Right lobe of liver (tissue), 6 donors: ENCODE results near the gene ITPR2. TPM values are rescaled to one million over a fixed set of nuclear protein-coding genes. Genes with fewer than 3 reads are reported as not detected.

ENCODE experiments used
- ATAC-seq, 4 donors: fragments of 200-7000 bp; cut with Tn5 transposase; one replicate each; pipeline ENCODE4 v1.9.1; 2020; ENCODE audit warnings: mild to moderate bottlenecking in 4 of 4, moderate library complexity in 4 of 4
- DNase-seq, 3 donors: peaks; one replicate each; pipeline ENCODE4 v3.0.0-alpha.2; 2020
- H3K27ac ChIP-seq, 3 donors: fragments of 200-600 bp; one replicate each; pipeline ENCODE4 v1.8.0; 2022
- H3K27me3 ChIP-seq, 2 donors: fragments of 200-600 bp; one replicate each; pipeline ENCODE4 v1.8.0; 2022
- H3K36me3 ChIP-seq, 4 donors: fragments of 200-600 bp; sonication (generic) in 1 of 4; one replicate each; pipeline versions ENCODE4 v1.5.1 to v1.8.0; 2017 to 2022; ENCODE audit warnings: control low read depth in 1 of 4
- H3K4me1 ChIP-seq, 4 donors: fragments of 200-600 bp; sonication (generic) in 1 of 4; one replicate each; pipeline versions ENCODE4 v1.5.1 to v1.8.0; 2017 to 2022; ENCODE audit warnings: control low read depth in 1 of 4
- H3K4me3 ChIP-seq, 3 donors: fragments of 200-600 bp; one replicate each; pipeline ENCODE4 v1.8.0; 2022
- H3K9me3 ChIP-seq, 4 donors: fragments of 200-600 bp; sonication (generic) in 1 of 4; one replicate each; pipeline versions ENCODE4 v1.5.1 to v1.8.0; 2017 to 2022; ENCODE audit warnings: control low read depth in 1 of 4
- POLR2A ChIP-seq: fragments of 450-650 bp; IDR thresholded peaks from one replicate; pipeline ENCODE4 v1.6.1; 2017; ENCODE audit warnings: antibody characterized with exemption, mild to moderate bottlenecking
- WGBS: methylation state at CpG from one replicate; pipeline ENCODE4 v1.1.6; 2018; ENCODE audit warnings: low coverage, low lambda C conversion rate; ENCODE audit not compliant: insufficient coverage; ENCODE audit errors: missing lambda C conversion rate; 5-methylcytosine and 5-hydroxymethylcytosine counted together
- intact Hi-C, 2 donors: fragments of 100-400 bp; cut with DNase I; formaldehyde crosslinking; loops; one replicate each; pipeline versions ENCODE4 v1.11.2 to v1.14.1; 2022
- total RNA-seq, 6 experiments: library from RNA; depleted of rRNA in 2 of 6; stranded (reverse); fragments of >200 nt in 2 of 6; fragmentation: NEBNext Ultra II Directional in 3 of 6; extraction: Animal tissue kit (Norgen Biotek cat#: 25700) in 3 of 6; gene quantifications; one replicate each; pipeline versions ENCODE4 v1.1.0 to v1.2.4, GENCODE V29; 2016 to 2023
- TF ChIP-seq, protein P1 (sequence below), 4 donors: fragments of 200-600 bp in 3 of 4; fragments of 450-650 bp in 1 of 4; IDR thresholded peaks; one replicate each; pipeline versions ENCODE4 v1.5.1 to v1.8.0; 2016 to 2022; ENCODE audit warnings: antibody characterized with exemption in 4 of 4, mild to moderate bottlenecking in 2 of 4
- donor health status: DM: no; HTN: yes; CAD: no.
- donor health status: DM: no; HTN: no; CAD: no.
- donor health status: DM: no; HTN: no; CAD: no.
- donor health status: DM: no; HTN: yes; CAD: no.
- donor health status: DM: no; HTN: yes; CAD: no.

The ITPR2 gene
- total RNA-seq, 6 experiments from 2014 or later: 39.3 to 114 (median 57.2) TPM

DNA sequence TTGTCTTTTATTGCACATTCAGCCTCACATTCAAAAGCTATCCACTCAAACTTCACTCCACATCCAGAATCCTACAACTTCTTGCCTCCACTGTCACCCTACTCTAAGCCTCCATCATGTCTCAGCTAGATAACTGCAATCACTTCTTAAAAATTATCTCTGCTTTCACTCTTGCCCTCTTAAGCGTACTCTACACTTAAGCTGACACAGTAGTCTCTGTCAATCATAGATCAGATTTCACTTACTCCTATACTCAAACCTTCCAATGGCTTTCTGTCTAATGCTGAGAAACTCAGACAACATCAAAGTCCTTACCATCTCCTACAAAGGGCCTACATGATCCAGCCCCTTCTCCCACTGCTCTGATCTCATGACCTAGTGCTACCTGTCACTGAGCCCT, 304.1 kb downstream of the ITPR2 start:
- intact Hi-C loops: no loop called here
- no peak for DNase-seq

DNA sequence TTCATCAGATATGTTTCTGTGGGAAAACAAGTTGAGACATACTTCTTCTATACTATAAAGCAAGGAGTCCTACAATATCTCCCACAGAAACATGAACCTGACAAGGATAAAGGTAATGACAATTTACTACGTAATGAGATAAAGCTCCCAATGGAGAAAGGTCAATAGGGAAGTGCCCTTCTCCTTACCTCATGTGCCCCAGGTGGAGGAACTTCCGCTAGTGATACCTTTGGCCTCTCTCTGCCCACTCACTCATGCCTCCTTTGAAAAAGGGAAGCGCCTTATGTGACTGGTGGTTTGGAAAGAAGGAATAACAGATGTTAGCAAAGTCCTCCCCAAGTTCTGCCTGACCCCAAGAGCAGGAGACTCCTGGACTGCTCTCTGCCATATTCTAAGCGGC, 305.3 kb downstream of the ITPR2 start:
- Histone ChIP-seq H3K4me1 (peaks cover 0 to 12% (median 2%) of the 10 kb centered on the region in 4 donors), H3K27me3 (no peaks in the 10 kb centered on the region), H3K36me3 (peaks cover 0 to 2% (median 0%) of the 10 kb centered on the region in 4 donors), H3K9me3 (peaks cover 0 to 6% (median 0%) of the 10 kb centered on the region in 4 donors), H3K4me3 (no peak overlapping the region), H3K27ac (no peak overlapping the region)
- ATAC-seq (no peak), DNase-seq (no peak)
- TF ChIP-seq, protein P1, sequence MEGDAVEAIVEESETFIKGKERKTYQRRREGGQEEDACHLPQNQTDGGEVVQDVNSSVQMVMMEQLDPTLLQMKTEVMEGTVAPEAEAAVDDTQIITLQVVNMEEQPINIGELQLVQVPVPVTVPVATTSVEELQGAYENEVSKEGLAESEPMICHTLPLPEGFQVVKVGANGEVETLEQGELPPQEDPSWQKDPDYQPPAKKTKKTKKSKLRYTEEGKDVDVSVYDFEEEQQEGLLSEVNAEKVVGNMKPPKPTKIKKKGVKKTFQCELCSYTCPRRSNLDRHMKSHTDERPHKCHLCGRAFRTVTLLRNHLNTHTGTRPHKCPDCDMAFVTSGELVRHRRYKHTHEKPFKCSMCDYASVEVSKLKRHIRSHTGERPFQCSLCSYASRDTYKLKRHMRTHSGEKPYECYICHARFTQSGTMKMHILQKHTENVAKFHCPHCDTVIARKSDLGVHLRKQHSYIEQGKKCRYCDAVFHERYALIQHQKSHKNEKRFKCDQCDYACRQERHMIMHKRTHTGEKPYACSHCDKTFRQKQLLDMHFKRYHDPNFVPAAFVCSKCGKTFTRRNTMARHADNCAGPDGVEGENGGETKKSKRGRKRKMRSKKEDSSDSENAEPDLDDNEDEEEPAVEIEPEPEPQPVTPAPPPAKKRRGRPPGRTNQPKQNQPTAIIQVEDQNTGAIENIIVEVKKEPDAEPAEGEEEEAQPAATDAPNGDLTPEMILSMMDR (IDR thresholded peaks at IDR 0.05): no peak
- no peak for TF ChIP-seq POLR2A
- intact Hi-C loops: no loop called here
- WGBS: 87% methylated on average over 4 of the region's 4 CpGs

More for the DNA sequence above, 304.1 kb downstream of the ITPR2 start:
- Histone ChIP-seq H3K36me3 (peaks cover 0 to 2% (median 0%) of the 10 kb centered on the region in 4 donors), H3K27ac (no peak overlapping the region), H3K4me1 (peaks cover 0 to 5% (median 2%) of the 10 kb centered on the region in 4 donors), H3K9me3 (peaks cover 0 to 6% (median 0%) of the 10 kb centered on the region in 4 donors), H3K27me3 (no peaks in the 10 kb centered on the region), H3K4me3 (no peak overlapping the region)
- TF ChIP-seq POLR2A: no peak
- TF ChIP-seq, protein P1 (IDR thresholded peaks at IDR 0.05): no peak
- ATAC-seq: no peak
- WGBS: 100% methylated on average over 1 of the region's 1 CpG

DNA sequence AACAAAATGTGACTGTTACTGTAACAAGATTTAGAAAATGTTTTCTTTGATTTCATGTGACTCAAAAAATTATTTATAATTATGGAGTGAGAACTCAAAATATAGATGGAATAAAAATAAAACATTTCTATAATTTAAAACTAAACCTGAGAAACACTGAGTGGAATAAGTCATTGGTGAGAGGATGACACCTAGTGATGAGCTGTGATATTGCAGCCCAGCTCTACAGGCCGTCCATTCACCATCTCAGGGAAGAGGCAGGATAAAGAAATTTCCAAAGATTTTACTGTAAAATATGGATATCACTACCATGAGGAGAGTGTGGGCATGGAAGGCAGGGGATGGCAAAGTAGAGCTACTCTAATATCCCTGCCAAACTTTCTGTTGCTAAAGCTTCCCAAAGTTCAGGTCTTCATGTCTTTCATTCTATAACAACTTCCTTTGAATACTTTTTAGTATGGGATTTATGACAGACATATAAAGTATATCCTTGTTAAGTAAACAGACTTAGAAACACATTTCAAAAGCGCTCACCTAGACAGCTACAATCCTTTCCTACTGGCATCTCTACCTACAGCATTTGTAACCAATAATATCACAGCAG, 308.0 kb downstream of the ITPR2 start:
- WGBS: 97% methylated on average over 2 of the region's 2 CpGs
- DNase-seq: no peak
- intact Hi-C loops: no loop called here
- H3K4me1 ChIP-seq: peaks cover 0 to 14% (median 2%) of the 10 kb centered on the region in 4 donors
- no peak overlapping the region for H3K4me3 ChIP-seq
- H3K9me3 ChIP-seq: peaks cover 0 to 6% (median 0%) of the 10 kb centered on the region in 4 donors
- peaks cover 0 to 2% (median 0%) of the 10 kb centered on the region in 4 donors for H3K36me3 ChIP-seq
- no peaks in the 10 kb centered on the region for H3K27me3 ChIP-seq
- no peak overlapping the region for H3K27ac ChIP-seq
- peak in 2 of 4 donors; percentile 18 to 25 for ATAC-seq
- TF ChIP-seq, protein P1 (IDR thresholded peaks at IDR 0.05): peak; percentile 47 to 58 (median 48)
- TF ChIP-seq POLR2A: no peak

DNA sequence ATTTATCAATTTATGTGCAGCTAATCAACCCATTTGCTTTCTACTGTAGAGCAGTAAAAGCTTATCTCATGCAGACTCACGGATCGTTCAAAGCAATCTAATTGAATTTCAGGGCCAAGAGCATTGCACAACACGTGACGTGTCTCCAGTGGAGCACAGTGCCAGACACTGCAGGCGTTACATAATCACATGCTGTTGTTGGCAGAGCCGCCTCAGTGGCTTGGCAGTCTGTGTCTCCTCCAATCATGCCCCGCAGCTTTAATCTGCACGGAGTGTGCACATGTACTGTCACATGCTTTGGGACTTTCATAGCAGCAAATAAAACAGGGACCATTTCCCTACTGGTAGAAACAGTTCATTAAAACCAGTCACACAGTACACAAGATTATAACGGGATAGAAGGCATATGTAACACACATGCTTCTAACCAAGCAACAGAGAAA, 309.3 kb downstream of the ITPR2 start:
- 26% methylated on average over 7 of the region's 9 CpGs for WGBS
- peak; percentile 90 to 98 (median 94) for ATAC-seq
- peak overlapping the region in 2 of 3 donors; percentile 51 to 52 for H3K27ac ChIP-seq

More for the DNA sequence above, 309.3 kb downstream of the ITPR2 start:
- Histone ChIP-seq H3K9me3 (peaks cover 0 to 6% (median 0%) of the 10 kb centered on the region in 4 donors), H3K4me1 (peaks cover 0 to 18% (median 2%) of the 10 kb centered on the region in 4 donors), H3K36me3 (no peaks in the 10 kb centered on the region), H3K4me3 (no peak overlapping the region), H3K27me3 (no peaks in the 10 kb centered on the region)
- peak; percentile 82 to 95 (median 88) for DNase-seq
- TF ChIP-seq, protein P1 (IDR thresholded peaks at IDR 0.05): peak in 1 of 4 donors; percentile 42
- TF ChIP-seq POLR2A: no peak
- intact Hi-C loops: no loop called here
